Inferior parietal cortex (tissue), 1 donor: ENCODE data around the gene POMGNT2.
A peak's percentile ranks its signal among the peaks of the same experiment; 100 is the strongest.

Source experiments
- DNase-seq: peaks from one replicate; pipeline ENCODE4 v3.0.0-alpha.2; 2016; ENCODE audit errors: extremely low spot score

The POMGNT2 gene

GRCh38 chr3:43105596-43106292 is at the start of gene POMGNT2:
POMGNT2 (minus strand) TSS chr3:43106079; CDS start chr3:43081431, 24,648 bp downstream.
- peak; percentile 92 for DNase-seq

DNA sequence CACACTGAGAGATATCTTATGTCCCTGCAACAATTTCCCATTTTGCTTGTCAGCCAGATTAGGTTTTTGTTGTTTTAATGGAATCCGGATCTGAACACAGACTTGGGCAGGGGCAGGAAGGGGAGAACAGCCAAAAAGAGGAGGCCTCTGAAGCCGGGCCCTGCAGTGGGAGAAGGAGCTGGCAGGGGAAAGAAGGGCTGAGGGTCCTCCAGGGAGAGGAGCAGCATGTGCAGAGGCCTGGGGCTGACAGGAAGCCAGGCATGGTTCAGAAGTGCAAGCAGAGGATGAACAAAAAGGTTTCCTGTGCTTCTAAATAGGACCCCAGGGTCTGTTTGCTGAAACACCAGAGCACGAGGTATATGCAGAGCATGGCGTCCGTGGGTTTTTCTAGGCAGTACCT is 49.1 kb upstream of the POMGNT2 start:
- DNase-seq, result no peak

- peak; percentile 59 for DNase-seq
Observed at GRCh38 chr3:43153216-43154083, 47.6 kb upstream of the POMGNT2 start.

- DNase-seq, result no peak
Observed at GRCh38 chr3:43152649-43153048, 46.8 kb upstream of the POMGNT2 start.

GRCh38 chr3:43148033-43148432 is 42.2 kb upstream of the POMGNT2 start:
- DNase-seq, result no peak

DNA sequence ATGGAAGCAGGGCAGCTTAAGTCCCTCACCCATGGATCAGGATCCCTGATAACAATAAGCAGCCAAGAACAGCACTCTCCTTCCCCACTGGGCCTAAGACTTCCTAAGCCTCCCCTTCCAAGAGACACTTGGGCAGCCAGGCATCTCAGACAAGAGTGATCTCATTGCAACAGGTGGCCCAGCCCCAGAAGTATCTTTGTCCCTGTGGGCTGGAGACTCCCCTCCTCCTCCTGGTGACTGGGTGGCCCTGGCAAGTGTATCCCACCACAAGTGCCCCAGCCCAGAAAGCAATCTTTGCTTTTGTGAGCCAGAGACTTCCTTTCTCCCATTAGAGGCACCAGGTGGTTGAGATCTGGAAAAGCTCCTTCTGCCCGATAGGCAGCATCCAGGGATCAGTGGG is 40.7 kb upstream of the POMGNT2 start:
- no peak for DNase-seq

DNA sequence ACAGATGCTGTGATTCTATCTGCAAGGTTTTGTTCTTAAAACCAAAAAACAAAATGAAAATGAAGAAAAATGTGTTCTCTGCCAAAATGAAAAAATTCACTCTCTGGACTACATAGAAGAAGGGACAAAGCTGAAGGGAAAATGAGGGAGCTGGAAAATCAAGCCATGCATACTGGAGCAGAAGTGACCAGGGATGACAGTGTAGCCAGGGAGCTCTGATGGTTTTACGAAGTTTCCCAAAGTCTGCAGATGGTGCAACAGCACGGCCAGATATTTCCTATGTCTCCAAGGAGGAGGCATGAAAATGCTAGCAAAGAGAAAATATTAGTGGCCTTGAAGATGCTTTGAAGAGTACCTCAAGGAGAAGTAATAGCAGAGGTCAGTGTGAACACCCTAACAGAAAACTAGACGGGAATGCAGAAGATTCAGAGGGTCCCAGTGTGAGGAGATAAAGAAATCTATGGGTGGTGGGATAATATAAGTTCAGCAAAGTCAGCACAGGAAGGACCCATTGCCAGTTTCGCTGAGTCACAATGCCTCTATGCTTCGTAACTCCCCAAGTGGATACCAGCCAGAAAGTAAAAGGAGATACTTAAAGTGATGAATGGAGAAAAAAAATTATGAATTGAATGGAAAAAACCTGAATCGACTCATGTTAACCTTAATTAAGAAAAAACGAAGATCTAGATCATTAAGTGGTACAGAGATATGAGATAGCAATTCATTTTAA is 39.0 kb upstream of the POMGNT2 start:
- no peak for DNase-seq

- no peak for DNase-seq
Observed at GRCh38 chr3:43142472-43142871, 36.6 kb upstream of the POMGNT2 start.

DNA sequence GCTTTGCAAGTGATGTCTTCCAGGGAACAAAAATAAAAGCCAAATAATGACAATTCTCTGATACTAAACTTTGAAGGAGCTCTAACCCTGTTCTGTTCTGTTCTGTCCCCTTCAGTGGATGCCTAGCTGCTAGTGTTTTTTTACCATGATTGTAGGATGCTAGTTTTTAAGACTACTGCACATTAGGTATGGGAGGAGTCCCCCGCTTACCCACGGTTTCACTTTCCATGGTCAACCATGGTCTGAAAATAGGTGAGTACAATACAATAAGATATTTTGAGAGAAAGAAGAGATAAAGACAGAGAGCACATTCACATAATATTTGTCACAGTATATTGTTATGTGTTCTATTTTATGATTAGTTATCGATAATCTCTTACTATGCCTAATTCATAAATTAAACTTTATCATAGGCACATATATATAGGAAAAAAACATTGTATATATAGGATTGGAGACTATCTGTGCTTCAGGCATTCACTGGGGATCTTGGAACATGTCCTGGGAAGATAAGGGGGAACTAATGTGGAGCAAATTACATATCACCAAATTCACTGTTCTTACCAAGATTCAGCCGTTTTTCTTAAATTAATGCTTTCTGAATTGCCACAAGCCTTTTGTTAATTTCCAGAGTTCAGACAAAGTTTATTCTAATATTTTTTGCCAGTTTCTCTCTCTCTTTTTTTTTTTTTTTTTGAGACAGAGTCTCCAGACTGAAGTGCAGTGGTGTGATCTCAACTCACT is 32.8 kb upstream of the POMGNT2 start:
- DNase-seq, result no peak

- DNase-seq, result no peak
Observed at GRCh38 chr3:43132870-43133636, 27.2 kb upstream of the POMGNT2 start.

DNA sequence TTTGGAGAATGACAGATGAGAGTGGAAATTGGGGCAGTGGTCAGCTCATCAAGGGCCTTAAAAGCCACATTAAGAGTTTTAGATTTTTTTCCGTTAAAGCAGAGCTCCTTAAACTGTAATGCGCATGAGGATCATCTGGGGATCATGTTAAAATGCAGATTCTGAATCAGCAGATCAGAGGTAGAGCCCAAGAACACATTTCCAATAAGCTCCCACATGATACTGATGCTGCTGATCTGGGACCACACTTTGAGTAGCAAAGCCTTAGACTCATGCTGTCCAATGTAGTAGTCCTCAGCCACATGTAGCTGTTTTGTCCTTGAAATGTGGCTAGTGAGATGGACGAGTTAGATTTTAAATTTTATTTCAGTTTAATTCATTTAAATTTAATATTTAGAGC is 26.3 kb upstream of the POMGNT2 start:
- no peak for DNase-seq

- no peak for DNase-seq
Observed at GRCh38 chr3:43128464-43128863, 22.6 kb upstream of the POMGNT2 start.

DNA sequence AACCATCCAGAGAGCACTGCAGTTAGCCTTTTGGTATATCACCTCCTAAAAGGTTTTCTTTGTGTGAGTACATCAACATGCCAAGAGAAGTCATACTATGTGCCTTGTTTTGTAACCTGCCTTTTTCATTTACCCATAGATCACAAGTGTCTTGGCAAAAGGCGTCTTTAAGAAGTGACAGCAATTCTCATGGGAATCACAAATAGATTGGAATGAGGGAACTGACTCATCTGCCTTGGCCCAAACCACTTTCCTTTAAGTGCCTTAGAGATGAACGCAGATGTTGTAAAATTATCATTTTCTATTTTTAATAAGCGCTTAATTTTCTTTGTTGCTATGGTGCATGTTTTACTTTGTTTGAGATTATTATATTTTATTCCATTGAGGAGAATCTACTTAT is 20.7 kb upstream of the POMGNT2 start:
- DNase-seq, result no peak

DNA sequence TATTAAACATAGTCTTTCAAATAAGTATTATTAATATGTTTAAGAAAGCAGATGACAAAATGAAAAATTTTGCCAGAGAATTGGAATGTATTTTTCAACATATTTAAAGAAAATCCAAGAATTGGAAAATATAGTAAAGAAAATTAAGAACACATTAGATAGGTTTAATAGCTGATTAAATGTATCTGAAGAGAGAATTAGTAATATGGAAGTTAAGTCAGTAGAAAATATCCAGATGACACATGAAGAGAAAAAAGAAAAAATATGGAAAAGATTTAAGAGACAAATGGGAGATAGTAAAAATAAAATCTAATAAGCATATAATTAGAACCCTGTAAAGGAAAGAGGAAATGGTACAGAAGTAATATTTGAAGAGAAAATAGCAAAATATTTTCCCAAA is 18.0 kb upstream of the POMGNT2 start:
- DNase-seq, result no peak

DNA sequence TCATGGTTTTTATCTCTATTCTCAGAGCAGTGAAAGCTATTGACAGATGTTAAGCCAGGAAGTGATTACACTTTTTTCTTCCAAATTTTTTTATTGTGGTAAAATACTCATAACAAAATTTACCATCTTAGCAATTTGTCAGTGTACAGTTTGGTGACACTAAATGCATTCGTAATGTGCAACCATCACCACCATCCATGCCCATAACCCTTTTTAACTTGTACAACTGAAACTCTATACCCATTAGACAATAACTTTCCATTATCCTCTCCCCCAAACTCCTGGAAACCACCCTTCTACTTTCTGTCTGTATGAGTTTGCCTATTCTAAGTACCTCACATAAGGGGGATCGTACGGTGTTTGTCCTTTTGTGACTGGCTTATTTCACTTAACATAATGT is 15.1 kb upstream of the POMGNT2 start:
- no peak for DNase-seq

GRCh38 chr3:43117257-43117656 is 11.4 kb upstream of the POMGNT2 start:
- DNase-seq, result no peak

- DNase-seq, result no peak
Observed at GRCh38 chr3:43113671-43114070, 7.8 kb upstream of the POMGNT2 start.

DNA sequence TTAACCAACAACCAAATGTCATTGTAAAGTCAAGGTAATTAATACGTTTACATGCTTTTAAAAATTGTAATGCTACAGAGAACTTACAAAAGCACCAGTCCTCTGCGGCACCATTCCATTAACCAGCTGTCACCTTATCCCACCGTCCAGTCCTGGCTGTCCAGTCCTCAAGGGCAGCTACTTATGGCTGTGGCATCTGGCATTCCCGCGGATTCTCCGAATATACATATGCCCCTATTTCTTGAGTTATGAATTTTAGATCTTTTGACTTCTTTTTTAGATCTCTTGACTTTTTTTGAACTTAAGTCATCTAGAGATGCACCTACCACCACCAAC is 382 bp upstream of the POMGNT2 start:
- DNase-seq, result no peak

- no peak for DNase-seq
Observed at GRCh38 chr3:43104660-43105595, 951 bp downstream of the POMGNT2 start.

DNA sequence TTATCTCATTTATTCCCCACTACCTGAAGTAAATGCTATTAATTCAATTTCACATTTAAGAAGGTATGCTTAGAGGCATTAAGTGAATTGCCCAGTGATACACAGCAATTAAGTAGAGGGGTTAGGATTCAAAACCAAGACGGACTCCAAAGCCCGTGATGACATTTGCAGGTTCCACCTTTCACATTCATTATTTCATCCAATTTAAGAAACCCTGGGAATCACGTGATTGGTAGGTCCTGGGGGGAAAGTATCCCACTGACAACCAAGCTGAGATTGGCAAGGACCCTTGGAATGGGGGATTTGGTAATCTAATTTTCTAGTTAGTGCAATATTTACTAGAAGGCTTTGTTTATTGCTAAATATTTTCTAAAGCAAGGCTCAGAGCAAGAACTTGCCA is 1.8 kb downstream of the POMGNT2 start:
- no peak for DNase-seq
